Endodermal cell (in vitro differentiated cells): ENCODE data around the gene TSKS. TPM values are rescaled to one million over a fixed set of nuclear protein-coding genes. Genes with fewer than 3 reads are reported as not detected.

Experiments used
- DNase-seq: peaks from one replicate; pipeline ENCODE4 v3.0.0-alpha.2; 2017
- H3K27ac ChIP-seq: 2 replicates; pipeline ENCODE4 v1.5.1; 2013; ENCODE audit warnings: mild to moderate bottlenecking, low read depth, low read length, moderate library complexity
- H3K27me3 ChIP-seq: 2 replicates; pipeline ENCODE4 v1.6.1; 2013; ENCODE audit warnings: mild to moderate bottlenecking, low read length, moderate library complexity; ENCODE audit not compliant: insufficient read depth, control insufficient read depth, poor library complexity, severe bottlenecking
- H3K36me3 ChIP-seq: 2 replicates; pipeline ENCODE4 v1.7.0; 2013; ENCODE audit warnings: mild to moderate bottlenecking, low read length, moderate library complexity; ENCODE audit not compliant: control insufficient read depth, insufficient read depth
- H3K4me1 ChIP-seq: one replicate; pipeline ENCODE4 v1.7.0; 2013; ENCODE audit warnings: low read length; ENCODE audit not compliant: control insufficient read depth, insufficient read depth
- H3K4me3 ChIP-seq: 2 replicates; pipeline ENCODE4 v1.5.1; 2013; ENCODE audit warnings: mild to moderate bottlenecking, low read length, moderate library complexity
- H3K9ac ChIP-seq: 2 replicates; pipeline ENCODE4 v1.6.1; 2013; ENCODE audit warnings: mild to moderate bottlenecking, low read length, moderate library complexity; ENCODE audit not compliant: poor library complexity, severe bottlenecking; ENCODE audit errors: extremely low read depth
- H3K9me3 ChIP-seq: 2 replicates; pipeline ENCODE4 v1.6.1; 2013; ENCODE audit warnings: mild to moderate bottlenecking, low read length, moderate library complexity; ENCODE audit not compliant: control insufficient read depth
- H3K27ac Mint-ChIP-seq: 2 replicates; pipeline ENCODE4 v1.8.0; 2020; ENCODE audit warnings: mixed read lengths
- H3K27me3 Mint-ChIP-seq: 2 replicates; pipeline ENCODE4 v1.8.0; 2021; ENCODE audit warnings: mild to moderate bottlenecking, mixed read lengths; ENCODE audit not compliant: insufficient read depth
- H3K36me3 Mint-ChIP-seq: 2 replicates; pipeline ENCODE4 v1.8.0; 2020; ENCODE audit warnings: low read depth, mixed read lengths
- H3K4me1 Mint-ChIP-seq: 2 replicates; pipeline ENCODE4 v1.8.0; 2020; ENCODE audit warnings: mixed read lengths
- H3K4me3 Mint-ChIP-seq: 2 replicates; pipeline ENCODE4 v1.8.0; 2020; ENCODE audit warnings: mild to moderate bottlenecking, moderate library complexity, mixed read lengths
- H3K9me3 Mint-ChIP-seq: 2 replicates; pipeline ENCODE4 v1.8.0; 2020; ENCODE audit warnings: mild to moderate bottlenecking, mixed read lengths
- WGBS, 2 experiments: methylation state at CpG; one replicate each; pipeline versions ENCODE4 v1.1.5 to v1.1.7; 2013; ENCODE audit warnings: missing lambda C conversion rate in 2 of 2, mixed read lengths in 1 of 2; ENCODE audit not compliant: insufficient coverage in 1 of 2, insufficient read length in 1 of 2; 5-methylcytosine and 5-hydroxymethylcytosine counted together
- total RNA-seq, 2 donors: library from RNA; stranded (reverse); fragmentation: NEBNext Ultra II Directional in 1 of 2; extraction: Animal tissue kit (Norgen Biotek cat#: 25700) in 1 of 2; gene quantifications; 2 replicates in 1 of 2; 3 replicates in 1 of 2; pipeline ENCODE4 v1.2.1, GENCODE V29; 2021
- TF ChIP-seq, protein P1 (sequence below): fragments of 200-600 bp; sonication (generic); conservative IDR thresholded peaks from 2 replicates; pipeline ENCODE4 v1.5.0; 2021; ENCODE audit warnings: antibody characterized with exemption, mild to moderate bottlenecking

The TSKS gene
- total RNA-seq, 2 donors from 2014 or later, result 0.31 TPM; not detected in 1

- TF ChIP-seq, protein P1, sequence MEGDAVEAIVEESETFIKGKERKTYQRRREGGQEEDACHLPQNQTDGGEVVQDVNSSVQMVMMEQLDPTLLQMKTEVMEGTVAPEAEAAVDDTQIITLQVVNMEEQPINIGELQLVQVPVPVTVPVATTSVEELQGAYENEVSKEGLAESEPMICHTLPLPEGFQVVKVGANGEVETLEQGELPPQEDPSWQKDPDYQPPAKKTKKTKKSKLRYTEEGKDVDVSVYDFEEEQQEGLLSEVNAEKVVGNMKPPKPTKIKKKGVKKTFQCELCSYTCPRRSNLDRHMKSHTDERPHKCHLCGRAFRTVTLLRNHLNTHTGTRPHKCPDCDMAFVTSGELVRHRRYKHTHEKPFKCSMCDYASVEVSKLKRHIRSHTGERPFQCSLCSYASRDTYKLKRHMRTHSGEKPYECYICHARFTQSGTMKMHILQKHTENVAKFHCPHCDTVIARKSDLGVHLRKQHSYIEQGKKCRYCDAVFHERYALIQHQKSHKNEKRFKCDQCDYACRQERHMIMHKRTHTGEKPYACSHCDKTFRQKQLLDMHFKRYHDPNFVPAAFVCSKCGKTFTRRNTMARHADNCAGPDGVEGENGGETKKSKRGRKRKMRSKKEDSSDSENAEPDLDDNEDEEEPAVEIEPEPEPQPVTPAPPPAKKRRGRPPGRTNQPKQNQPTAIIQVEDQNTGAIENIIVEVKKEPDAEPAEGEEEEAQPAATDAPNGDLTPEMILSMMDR, result no peak
- DNase-seq, result no peak
- Histone ChIP-seq H3K36me3 (peaks cover 49% of the 10 kb centered on the region), H3K9me3 (no peaks in the 10 kb centered on the region), H3K4me1 (no peaks in the 10 kb centered on the region), H3K27me3 (no peaks in the 10 kb centered on the region), H3K27ac (no peak overlapping the region), H3K4me3 (no peak overlapping the region), H3K9ac (no peak overlapping the region)
- 93 to 100% methylated on average over 6 to 20 of the region's 20 CpGs for WGBS, 2 experiments
- Mint-ChIP-seq H3K36me3 (peaks cover 65% of the 10 kb centered on the region), H3K27ac (no peak overlapping the region), H3K27me3 (no peaks in the 10 kb centered on the region), H3K9me3 (no peaks in the 10 kb centered on the region), H3K4me1 (no peaks in the 10 kb centered on the region), H3K4me3 (no peak overlapping the region)
Measured at GRCh38 chr19:49795615-49796014, 32.5 kb upstream of the TSKS start.

DNA sequence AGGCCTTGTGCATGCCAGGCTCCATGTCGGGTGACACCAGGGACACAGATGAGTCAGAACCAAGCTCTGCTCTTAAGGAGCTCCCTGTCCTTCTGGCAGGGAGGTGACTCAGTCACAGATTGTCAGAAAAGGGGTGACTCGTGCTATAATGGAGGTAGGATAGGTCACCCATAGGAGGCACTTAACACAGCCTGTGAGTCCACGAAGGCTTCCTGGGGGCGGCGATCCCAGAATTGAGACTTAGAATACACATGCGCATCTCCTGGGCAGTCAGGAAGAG, 30.4 kb upstream of the TSKS start:
- Mint-ChIP-seq H3K4me3 (no peak overlapping the region), H3K36me3 (peaks cover 65% of the 10 kb centered on the region), H3K4me1 (no peaks in the 10 kb centered on the region), H3K27ac (peak overlapping the region; percentile 30), H3K27me3 (no peaks in the 10 kb centered on the region), H3K9me3 (no peaks in the 10 kb centered on the region)
- TF ChIP-seq, protein P1, result no peak
- no peaks in the 10 kb centered on the region for H3K9me3 ChIP-seq
- peak overlapping the region; percentile 38 for H3K27ac ChIP-seq
- peaks cover 46% of the 10 kb centered on the region for H3K36me3 ChIP-seq
- no peak overlapping the region for H3K9ac ChIP-seq
- no peaks in the 10 kb centered on the region for H3K4me1 ChIP-seq
- no peaks in the 10 kb centered on the region for H3K27me3 ChIP-seq
- no peak overlapping the region for H3K4me3 ChIP-seq
- no peak for DNase-seq
- 93 to 97% methylated on average over 5 to 6 of the region's 6 CpGs for WGBS, 2 experiments

DNA sequence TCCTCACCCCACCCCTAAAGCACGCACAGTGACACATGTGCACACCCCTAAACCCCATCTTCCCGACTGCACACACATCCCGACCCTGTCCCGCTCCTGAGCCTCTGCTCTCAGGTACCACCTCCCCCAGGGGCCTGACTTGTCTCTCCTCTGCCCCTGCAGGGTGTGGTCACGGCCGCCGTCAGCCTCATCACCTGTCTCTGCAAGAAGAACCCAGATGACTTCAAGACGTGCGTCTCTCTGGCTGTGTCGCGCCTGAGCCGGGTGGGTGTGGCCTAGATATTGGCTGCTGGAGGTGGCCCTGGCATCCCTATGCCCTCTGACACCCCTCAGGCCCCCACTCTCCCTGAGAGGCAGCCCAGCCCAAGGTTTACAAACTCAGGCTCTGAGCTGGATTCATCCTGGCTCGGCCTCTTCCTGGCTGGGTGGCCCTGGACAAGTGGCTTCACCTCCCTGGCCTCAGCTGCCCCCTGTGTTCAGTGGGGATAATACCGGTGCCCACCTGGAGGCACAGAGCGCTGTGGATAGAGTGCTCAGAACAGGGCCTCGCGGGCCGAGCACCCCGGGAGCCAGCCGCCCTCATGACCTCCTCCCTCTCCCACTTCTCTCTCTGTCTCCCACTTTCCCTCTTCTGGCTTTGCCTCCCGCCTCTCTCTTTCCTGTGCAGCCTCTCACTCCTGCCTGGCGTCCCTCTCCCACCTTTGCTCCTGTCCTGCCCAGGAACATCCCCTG, 29.9 kb upstream of the TSKS start:
- TF ChIP-seq, protein P1, result no peak
- Histone ChIP-seq H3K4me3 (no peak overlapping the region), H3K27ac (peak overlapping the region; percentile 38), H3K9ac (no peak overlapping the region), H3K36me3 (peaks cover 46% of the 10 kb centered on the region), H3K9me3 (no peaks in the 10 kb centered on the region), H3K4me1 (no peaks in the 10 kb centered on the region), H3K27me3 (no peaks in the 10 kb centered on the region)
- DNase-seq, result no peak
- no peaks in the 10 kb centered on the region for H3K4me1 Mint-ChIP-seq
- peak overlapping the region; percentile 30 for H3K27ac Mint-ChIP-seq
- H3K9me3 Mint-ChIP-seq, result no peaks in the 10 kb centered on the region
- no peak overlapping the region for H3K4me3 Mint-ChIP-seq
- no peaks in the 10 kb centered on the region for H3K27me3 Mint-ChIP-seq
- 95% methylated on average over 16 to 22 of the region's 22 CpGs for WGBS, 2 experiments
- H3K36me3 Mint-ChIP-seq, result peaks cover 66% of the 10 kb centered on the region
